HepG2 (cell line): Measurements from ENCODE around the gene KCTD13. TPM values are rescaled to one million over a fixed set of nuclear protein-coding genes. Genes with fewer than 3 reads are reported as not detected.

Source experiments
- CBX5 ChIP-seq: sonication (generic); formaldehyde crosslinking; IDR thresholded peaks from 2 replicates; pipeline ENCODE4 v1.4.0; 2020; ENCODE audit warnings: missing genetic modification reagents, borderline replicate concordance
- ELF3 ChIP-seq: IDR thresholded peaks from 2 replicates; pipeline ENCODE4 v1.6.1; 2016; ENCODE audit warnings: missing genetic modification reagents, missing compliant biosample characterization
- GABPB1 ChIP-seq: IDR thresholded peaks from 2 replicates; pipeline ENCODE4 v1.6.1; 2016; ENCODE audit warnings: mild to moderate bottlenecking, missing genetic modification reagents, moderate library complexity, missing compliant biosample characterization
- HMGXB3 ChIP-seq: sonication (generic); formaldehyde crosslinking; IDR thresholded peaks from 2 replicates; pipeline ENCODE4 v1.4.0; 2020; ENCODE audit warnings: missing genetic modification reagents, borderline replicate concordance
- HNRNPL ChIP-seq: fragments of 200-400 bp; formaldehyde crosslinking; IDR thresholded peaks from 2 replicates; pipeline ENCODE4 v1.6.1; 2017; ENCODE audit warnings: mild to moderate bottlenecking, low read depth, low read length
- KLF12 ChIP-seq: sonication (generic); formaldehyde crosslinking; IDR thresholded peaks from 2 replicates; pipeline ENCODE4 v1.4.0; 2020; ENCODE audit warnings: missing genetic modification reagents, borderline replicate concordance
- MATR3 ChIP-seq: sonication (generic); formaldehyde crosslinking; IDR thresholded peaks from 2 replicates; pipeline ENCODE4 v1.4.0; 2020; ENCODE audit warnings: missing genetic modification reagents
- PATZ1 ChIP-seq: sonication (generic); formaldehyde crosslinking; IDR thresholded peaks from 2 replicates; pipeline ENCODE4 v1.4.0; 2020; ENCODE audit warnings: missing genetic modification reagents
- RBAK ChIP-seq: sonication (generic); formaldehyde crosslinking; IDR thresholded peaks from 2 replicates; pipeline ENCODE4 v1.5.1; 2020; ENCODE audit warnings: mild to moderate bottlenecking, missing genetic modification reagents
- SALL2 ChIP-seq: sonication (generic); formaldehyde crosslinking; IDR thresholded peaks from 2 replicates; pipeline ENCODE4 v1.8.1; 2023; ENCODE audit warnings: mild to moderate bottlenecking, missing genetic modification reagents, inconsistent platforms
- ZBTB26 ChIP-seq: IDR thresholded peaks from 2 replicates; pipeline ENCODE4 v1.6.1; 2016; ENCODE audit warnings: missing compliant biosample characterization, missing genetic modification reagents, borderline replicate concordance
- ZNF180 ChIP-seq: sonication (generic); formaldehyde crosslinking; IDR thresholded peaks from 2 replicates; pipeline ENCODE4 v1.4.0; 2020; ENCODE audit warnings: low read depth, missing genetic modification reagents, borderline replicate concordance
- ZNF234 ChIP-seq: sonication (generic); formaldehyde crosslinking; conservative IDR thresholded peaks from 2 replicates; pipeline ENCODE4 v1.5.1; 2020; ENCODE audit warnings: mild to moderate bottlenecking, missing genetic modification reagents
- ZNF564 ChIP-seq: sonication (generic); formaldehyde crosslinking; IDR thresholded peaks from 2 replicates; pipeline ENCODE4 v1.8.1; 2023; ENCODE audit warnings: mild to moderate bottlenecking, missing genetic modification reagents
- ZNF614 ChIP-seq: IDR thresholded peaks from 2 replicates; pipeline ENCODE4 v1.6.1; 2018; ENCODE audit warnings: missing biosample characterization, missing genetic modification reagents, inconsistent platforms, borderline replicate concordance
- ZNF776 ChIP-seq: sonication (generic); formaldehyde crosslinking; IDR thresholded peaks from 2 replicates; pipeline ENCODE4 v1.4.0; 2020; ENCODE audit warnings: mild to moderate bottlenecking, missing genetic modification reagents
- ZNF781 ChIP-seq: sonication (generic); formaldehyde crosslinking; IDR thresholded peaks from 2 replicates; pipeline ENCODE4 v1.5.1; 2020; ENCODE audit warnings: borderline replicate concordance, mild to moderate bottlenecking, missing genetic modification reagents; ENCODE audit errors: not compliant biosample characterization
- ZSCAN21 ChIP-seq: sonication (generic); formaldehyde crosslinking; IDR thresholded peaks from 2 replicates; pipeline ENCODE4 v1.8.0; 2022; ENCODE audit warnings: mild to moderate bottlenecking, missing genetic modification reagents, moderate library complexity, borderline replicate concordance
- polyA plus RNA-seq, 8 experiments: library from polyadenylated mRNA; depleted of rRNA in 3 of 8; stranded (reverse) in 7 of 8; unstranded in 1 of 8; fragments of >200 nt; fragmentation: Illumina TruSeq in 4 of 8; extraction: Trizol in 4 of 8; gene quantifications; 2 replicates each; pipeline versions ENCODE4 v1.2.1 to v1.2.3, GENCODE V29; 2011 to 2016; ENCODE audit warnings: low read depth in 4 of 8, missing spikeins in 1 of 8, mixed read lengths in 1 of 8; ENCODE audit not compliant: insufficient read depth in 1 of 8
- total RNA-seq, 5 experiments: library from RNA; depleted of rRNA; stranded (reverse); fragments of >200 nt; fragmentation: Illumina TruSeq; extraction: Trizol; gene quantifications; 2 replicates each; pipeline ENCODE4 v1.2.3, GENCODE V29; 2016; ENCODE audit warnings: low read depth in 1 of 5

The KCTD13 gene
- total and polyA plus RNA-seq, 2 of the 13 experiments (the other 11 are each of a cell fraction or from before 2014, with no cell fraction given), result 6.3 to 14.7 TPM

- TF ChIP-seq HMGXB3 (CRISPR knock-in tag), result no peak; the same call in 1 of the 2 replicates
- TF ChIP-seq ZNF781 (CRISPR knock-in tag), result peak; percentile 28
- TF ChIP-seq PATZ1 (CRISPR knock-in tag), result peak; percentile 94
- 0 out of 2 replicates have a peak, but pooled peaks have one; percentile 46 for TF ChIP-seq HNRNPL
- no peak; the same call in 1 of the 2 replicates for TF ChIP-seq RBAK (CRISPR knock-in tag)
- peak; percentile 74 for TF ChIP-seq ZBTB26
- 0 out of 2 replicates have a peak, but pooled peaks have one; percentile 12 for TF ChIP-seq SALL2 (CRISPR knock-in tag)
- TF ChIP-seq ZNF614 (CRISPR knock-in tag), result peak; percentile 77; the same call in 1 of the 2 replicates
- TF ChIP-seq ZNF776 (CRISPR knock-in tag), result peak; percentile 69; the same call in 1 of the 2 replicates
- no peak for TF ChIP-seq ZNF180 (CRISPR knock-in tag)
- TF ChIP-seq ZSCAN21 (CRISPR knock-in tag), result peak; percentile 78; the same call in 1 of the 2 replicates
- 0 out of 2 replicates have a peak, but pooled peaks have one; percentile 44 for TF ChIP-seq ELF3 (CRISPR knock-in tag)
- no peak for TF ChIP-seq MATR3 (CRISPR knock-in tag)
- peak; percentile 90 for TF ChIP-seq ZNF234
- TF ChIP-seq ZNF564 (CRISPR knock-in tag), result peak; percentile 75; the same call in 1 of the 2 replicates
- TF ChIP-seq CBX5 (CRISPR knock-in tag), result no peak
- TF ChIP-seq GABPB1 (CRISPR knock-in tag), result peak; percentile 81
- TF ChIP-seq KLF12, result peak; percentile 31; the same call in 1 of the 2 replicates
These were observed 35.7 kb upstream of the KCTD13 start, which contains the start of gene TMEM219 (continued) for GRCh38 chr16:29961479-29962343.
